HL-60 (cell line): ENCODE measurements around the gene HTR2C.
"Not testable (repeated sequence)": the region's sequence is repeated elsewhere in the genome, so short reads cannot be mapped to it uniquely, and the experiment has no call there.

ENCODE experiments used
- DNase-seq, 2 experiments: peaks; one replicate each; pipeline ENCODE4 v3.0.0-alpha.2; 2010 to 2020; ENCODE audit warnings: low read depth in 1 of 2, low spot score in 1 of 2
- H3K27ac ChIP-seq: fragments of 250-450 bp; sonication (Bioruptor Pico); replicated peaks from 2 replicates; pipeline ENCODE4 v1.5.1; 2020; ENCODE audit warnings: mild to moderate bottlenecking, moderate library complexity
- H3K27me3 ChIP-seq: fragments of 250-450 bp; sonication (Bioruptor Pico); 2 replicates; pipeline ENCODE4 v1.5.1; 2021; ENCODE audit warnings: mild to moderate bottlenecking, moderate library complexity; ENCODE audit not compliant: insufficient read depth, poor library complexity, severe bottlenecking
- H3K4me3 ChIP-seq: replicated peaks from 2 replicates; pipeline ENCODE4 v1.5.1; 2011; ENCODE audit warnings: mild to moderate bottlenecking, control low read depth, low read length; ENCODE audit not compliant: insufficient read depth
- GABPA ChIP-seq: IDR thresholded peaks from 2 replicates; pipeline ENCODE4 v1.6.1; 2012; ENCODE audit warnings: low read depth
- POLR2AphosphoS5 ChIP-seq: IDR thresholded peaks from 2 replicates; pipeline ENCODE4 v1.6.1; 2012; ENCODE audit warnings: low read depth
- SPI1 ChIP-seq: IDR thresholded peaks from 2 replicates; pipeline ENCODE4 v1.6.1; 2012; ENCODE audit warnings: low read depth, mild to moderate bottlenecking, borderline replicate concordance
- TF ChIP-seq, protein P1 (sequence below): IDR thresholded peaks from 2 replicates; pipeline ENCODE4 v1.6.1; 2012; ENCODE audit warnings: low read depth; ENCODE audit not compliant: insufficient replicate concordance
- TF ChIP-seq, protein P2 (sequence below): IDR thresholded peaks from one replicate; pipeline ENCODE4 v1.5.1; 2011; ENCODE audit warnings: low read length, control low read depth, inconsistent platforms; ENCODE audit not compliant: insufficient read depth

The HTR2C gene

DNA sequence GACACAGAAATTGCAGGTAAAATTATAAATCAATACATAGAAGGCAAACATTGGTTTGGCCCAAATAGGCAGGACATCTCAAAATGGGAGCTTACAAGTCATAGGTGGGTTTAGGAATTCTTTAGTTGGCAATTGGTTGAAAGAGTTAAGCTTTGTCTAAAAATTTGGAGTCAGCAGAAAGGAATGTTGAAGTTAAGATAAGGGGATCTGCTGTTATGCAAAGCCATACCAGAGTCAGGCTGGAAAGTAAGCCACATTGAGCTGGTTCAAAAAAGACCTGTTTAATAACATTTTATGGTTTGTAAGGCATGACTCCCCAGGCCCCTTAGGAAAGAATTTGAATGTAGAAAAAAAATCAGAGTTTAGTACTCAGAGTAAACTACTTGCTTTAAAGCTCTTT is 341.0 kb downstream of the HTR2C start:
- Histone ChIP-seq H3K27me3 (no peaks in the 10 kb centered on the region), H3K4me3 (no peak overlapping the region), H3K27ac (no peak overlapping the region)
- DNase-seq, result no peak
- TF ChIP-seq GABPA (no peak), POLR2AphosphoS5 (no peak), SPI1 (no peak)
- TF ChIP-seq, protein P1, sequence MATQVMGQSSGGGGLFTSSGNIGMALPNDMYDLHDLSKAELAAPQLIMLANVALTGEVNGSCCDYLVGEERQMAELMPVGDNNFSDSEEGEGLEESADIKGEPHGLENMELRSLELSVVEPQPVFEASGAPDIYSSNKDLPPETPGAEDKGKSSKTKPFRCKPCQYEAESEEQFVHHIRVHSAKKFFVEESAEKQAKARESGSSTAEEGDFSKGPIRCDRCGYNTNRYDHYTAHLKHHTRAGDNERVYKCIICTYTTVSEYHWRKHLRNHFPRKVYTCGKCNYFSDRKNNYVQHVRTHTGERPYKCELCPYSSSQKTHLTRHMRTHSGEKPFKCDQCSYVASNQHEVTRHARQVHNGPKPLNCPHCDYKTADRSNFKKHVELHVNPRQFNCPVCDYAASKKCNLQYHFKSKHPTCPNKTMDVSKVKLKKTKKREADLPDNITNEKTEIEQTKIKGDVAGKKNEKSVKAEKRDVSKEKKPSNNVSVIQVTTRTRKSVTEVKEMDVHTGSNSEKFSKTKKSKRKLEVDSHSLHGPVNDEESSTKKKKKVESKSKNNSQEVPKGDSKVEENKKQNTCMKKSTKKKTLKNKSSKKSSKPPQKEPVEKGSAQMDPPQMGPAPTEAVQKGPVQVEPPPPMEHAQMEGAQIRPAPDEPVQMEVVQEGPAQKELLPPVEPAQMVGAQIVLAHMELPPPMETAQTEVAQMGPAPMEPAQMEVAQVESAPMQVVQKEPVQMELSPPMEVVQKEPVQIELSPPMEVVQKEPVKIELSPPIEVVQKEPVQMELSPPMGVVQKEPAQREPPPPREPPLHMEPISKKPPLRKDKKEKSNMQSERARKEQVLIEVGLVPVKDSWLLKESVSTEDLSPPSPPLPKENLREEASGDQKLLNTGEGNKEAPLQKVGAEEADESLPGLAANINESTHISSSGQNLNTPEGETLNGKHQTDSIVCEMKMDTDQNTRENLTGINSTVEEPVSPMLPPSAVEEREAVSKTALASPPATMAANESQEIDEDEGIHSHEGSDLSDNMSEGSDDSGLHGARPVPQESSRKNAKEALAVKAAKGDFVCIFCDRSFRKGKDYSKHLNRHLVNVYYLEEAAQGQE, result no peak
- TF ChIP-seq, protein P2, sequence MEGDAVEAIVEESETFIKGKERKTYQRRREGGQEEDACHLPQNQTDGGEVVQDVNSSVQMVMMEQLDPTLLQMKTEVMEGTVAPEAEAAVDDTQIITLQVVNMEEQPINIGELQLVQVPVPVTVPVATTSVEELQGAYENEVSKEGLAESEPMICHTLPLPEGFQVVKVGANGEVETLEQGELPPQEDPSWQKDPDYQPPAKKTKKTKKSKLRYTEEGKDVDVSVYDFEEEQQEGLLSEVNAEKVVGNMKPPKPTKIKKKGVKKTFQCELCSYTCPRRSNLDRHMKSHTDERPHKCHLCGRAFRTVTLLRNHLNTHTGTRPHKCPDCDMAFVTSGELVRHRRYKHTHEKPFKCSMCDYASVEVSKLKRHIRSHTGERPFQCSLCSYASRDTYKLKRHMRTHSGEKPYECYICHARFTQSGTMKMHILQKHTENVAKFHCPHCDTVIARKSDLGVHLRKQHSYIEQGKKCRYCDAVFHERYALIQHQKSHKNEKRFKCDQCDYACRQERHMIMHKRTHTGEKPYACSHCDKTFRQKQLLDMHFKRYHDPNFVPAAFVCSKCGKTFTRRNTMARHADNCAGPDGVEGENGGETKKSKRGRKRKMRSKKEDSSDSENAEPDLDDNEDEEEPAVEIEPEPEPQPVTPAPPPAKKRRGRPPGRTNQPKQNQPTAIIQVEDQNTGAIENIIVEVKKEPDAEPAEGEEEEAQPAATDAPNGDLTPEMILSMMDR, result no peak

DNA sequence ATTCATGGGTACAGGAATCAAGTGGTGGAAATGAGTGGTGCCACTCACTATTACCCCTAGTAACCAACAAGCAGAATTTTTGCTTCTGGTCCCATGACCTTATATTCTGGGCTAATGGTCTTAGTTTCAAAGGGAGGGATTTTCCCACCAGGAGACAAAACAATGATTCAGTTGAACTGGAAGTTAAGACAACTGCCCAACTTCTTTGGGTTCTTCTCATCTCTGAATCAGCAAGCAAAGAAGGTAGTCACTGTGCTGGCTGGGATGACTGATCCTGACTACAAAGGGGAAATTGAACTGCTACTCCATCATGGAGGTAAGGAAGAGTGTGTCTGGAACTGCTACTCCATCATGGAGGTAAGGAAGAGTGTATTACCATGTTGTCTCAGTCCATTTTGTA is 346.3 kb downstream of the HTR2C start:
- no peak for DNase-seq
- TF ChIP-seq GABPA (no peak), POLR2AphosphoS5 (no peak)
- TF ChIP-seq, protein P1, result no peak
- Histone ChIP-seq H3K27ac (no peak overlapping the region), H3K27me3 (no peaks in the 10 kb centered on the region), H3K4me3 (no peak overlapping the region)

DNA sequence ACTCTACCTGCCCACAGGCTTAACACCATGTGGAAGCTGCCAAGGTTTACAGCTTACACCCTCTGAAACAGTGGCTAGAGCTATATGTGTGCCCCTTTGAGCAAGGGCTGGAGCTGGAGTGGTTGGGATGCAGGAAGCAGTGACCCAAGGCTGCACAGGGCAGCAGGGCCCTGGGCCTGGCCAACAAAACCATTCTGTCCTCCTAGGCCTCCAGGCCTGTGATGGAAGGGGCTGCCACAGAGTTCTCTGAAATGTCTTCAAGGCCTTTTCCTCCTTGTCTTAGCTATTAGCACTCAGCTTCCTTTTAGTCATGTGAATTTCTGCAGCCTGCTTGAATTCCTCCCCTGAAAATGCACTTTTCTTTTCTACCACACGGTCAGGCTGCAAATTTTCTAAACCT is 348.7 kb downstream of the HTR2C start:
- Histone ChIP-seq H3K4me3 (no peak overlapping the region), H3K27me3 (no peaks in the 10 kb centered on the region), H3K27ac (no peak overlapping the region)
- no peak for DNase-seq
- TF ChIP-seq GABPA (no peak), SPI1 (no peak), POLR2AphosphoS5 (no peak)
- TF ChIP-seq, protein P2, result no peak
- TF ChIP-seq, protein P1, result no peak

DNA sequence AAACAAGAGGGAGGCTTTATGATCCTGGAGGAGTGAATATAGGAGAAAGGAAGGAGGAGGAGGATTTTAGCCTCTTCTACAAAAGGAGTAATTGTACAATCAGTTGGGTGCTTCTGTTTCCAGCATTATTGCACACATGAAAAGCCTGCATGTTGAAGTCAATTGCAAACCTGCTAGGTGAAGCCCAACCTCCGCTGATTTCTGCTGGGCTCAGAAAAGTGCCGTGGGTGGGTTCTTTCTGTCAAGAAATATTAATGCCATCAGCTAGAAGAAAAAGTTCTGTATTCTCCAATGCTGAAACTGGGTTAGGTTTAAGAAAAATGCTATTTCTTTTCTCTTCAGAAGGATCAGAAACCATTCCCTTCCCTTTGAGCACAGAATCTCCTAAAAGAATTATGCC is 349.4 kb downstream of the HTR2C start:
- H3K27ac ChIP-seq, DNase-seq, H3K27me3 ChIP-seq, H3K4me3 ChIP-seq: not testable (repeated sequence)

DNA sequence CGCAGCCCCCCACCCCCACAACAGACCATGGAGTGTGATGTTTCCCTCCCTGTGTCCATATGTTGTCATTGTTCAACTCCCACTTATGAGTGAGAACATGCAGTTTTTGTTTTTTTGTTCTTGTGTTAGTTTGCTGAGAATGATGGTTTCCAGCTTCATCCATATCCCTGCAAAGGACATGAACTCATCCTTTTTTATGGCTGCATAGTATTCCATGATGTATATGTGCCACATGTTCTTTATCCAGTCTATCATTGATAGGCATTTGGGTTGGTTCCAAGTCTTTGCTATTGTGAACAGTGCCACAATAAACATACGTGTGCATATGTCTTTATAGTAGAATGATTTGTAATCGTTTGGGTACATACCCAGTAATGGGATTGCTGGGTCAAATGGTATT is 353.2 kb downstream of the HTR2C start:
- H3K4me3 ChIP-seq, DNase-seq, H3K27me3 ChIP-seq, H3K27ac ChIP-seq: not testable (repeated sequence)
